ENCODE results near the gene BAZ2A. TPM values are rescaled to one million over a fixed set of nuclear protein-coding genes. Genes with fewer than 3 reads are reported as not detected.

The BAZ2A gene
- total RNA-seq, 1 donor, result 49.6 TPM

DNA sequence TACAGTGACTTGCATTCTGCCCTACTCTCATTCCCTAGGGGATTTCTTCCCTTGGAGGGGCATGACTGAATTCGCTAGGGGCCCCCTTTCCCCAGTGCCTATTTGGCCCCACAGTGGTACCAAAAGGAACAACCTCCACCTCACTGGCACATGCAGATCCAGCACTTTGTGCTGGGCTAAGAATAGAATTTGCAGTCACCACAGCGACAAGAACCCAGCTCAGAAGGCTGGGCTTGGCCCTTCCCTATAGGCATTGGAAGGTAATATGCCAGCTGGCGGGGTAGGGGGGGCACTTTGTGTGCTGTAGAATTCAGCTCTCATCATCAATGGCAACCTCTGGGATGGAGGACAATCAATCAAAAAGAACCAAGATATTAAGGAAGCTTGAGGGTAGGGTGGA, 13.9 kb downstream of the BAZ2A start:
- Histone ChIP-seq H2AFZ (ENCODE audit: low read length) (no peak overlapping the region), H3K27me3 (ENCODE audit: insufficient read depth, low read length) (no peaks in the 10 kb centered on the region), H3K4me2 (ENCODE audit: insufficient read depth, low read length) (no peak overlapping the region), H4K20me1 (ENCODE audit: insufficient read depth, low read length) (peaks cover 52% of the 10 kb centered on the region), H3K9me3 (ENCODE audit: low read depth, low read length) (no peaks in the 10 kb centered on the region), H3K4me1 (ENCODE audit: insufficient read depth, low read length) (no peaks in the 10 kb centered on the region), H3K27ac (ENCODE audit: low read depth, low read length) (no peak overlapping the region), H3K79me2 (ENCODE audit: insufficient read depth, low read length) (peaks cover 70% of the 10 kb centered on the region), H3K4me3 (ENCODE audit: insufficient read depth, low read length) (no peak overlapping the region), H3K36me3 (ENCODE audit: insufficient read depth, low read length) (peaks cover 67% of the 10 kb centered on the region)
- no peak for DNase-seq (ENCODE audit: insufficient read length, low spot score, missing footprints)
- TF ChIP-seq, protein P1, sequence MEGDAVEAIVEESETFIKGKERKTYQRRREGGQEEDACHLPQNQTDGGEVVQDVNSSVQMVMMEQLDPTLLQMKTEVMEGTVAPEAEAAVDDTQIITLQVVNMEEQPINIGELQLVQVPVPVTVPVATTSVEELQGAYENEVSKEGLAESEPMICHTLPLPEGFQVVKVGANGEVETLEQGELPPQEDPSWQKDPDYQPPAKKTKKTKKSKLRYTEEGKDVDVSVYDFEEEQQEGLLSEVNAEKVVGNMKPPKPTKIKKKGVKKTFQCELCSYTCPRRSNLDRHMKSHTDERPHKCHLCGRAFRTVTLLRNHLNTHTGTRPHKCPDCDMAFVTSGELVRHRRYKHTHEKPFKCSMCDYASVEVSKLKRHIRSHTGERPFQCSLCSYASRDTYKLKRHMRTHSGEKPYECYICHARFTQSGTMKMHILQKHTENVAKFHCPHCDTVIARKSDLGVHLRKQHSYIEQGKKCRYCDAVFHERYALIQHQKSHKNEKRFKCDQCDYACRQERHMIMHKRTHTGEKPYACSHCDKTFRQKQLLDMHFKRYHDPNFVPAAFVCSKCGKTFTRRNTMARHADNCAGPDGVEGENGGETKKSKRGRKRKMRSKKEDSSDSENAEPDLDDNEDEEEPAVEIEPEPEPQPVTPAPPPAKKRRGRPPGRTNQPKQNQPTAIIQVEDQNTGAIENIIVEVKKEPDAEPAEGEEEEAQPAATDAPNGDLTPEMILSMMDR (IDR thresholded peaks at IDR 0.05; ENCODE audit: extremely low read depth, low read depth, low read length), result no peak

DNA sequence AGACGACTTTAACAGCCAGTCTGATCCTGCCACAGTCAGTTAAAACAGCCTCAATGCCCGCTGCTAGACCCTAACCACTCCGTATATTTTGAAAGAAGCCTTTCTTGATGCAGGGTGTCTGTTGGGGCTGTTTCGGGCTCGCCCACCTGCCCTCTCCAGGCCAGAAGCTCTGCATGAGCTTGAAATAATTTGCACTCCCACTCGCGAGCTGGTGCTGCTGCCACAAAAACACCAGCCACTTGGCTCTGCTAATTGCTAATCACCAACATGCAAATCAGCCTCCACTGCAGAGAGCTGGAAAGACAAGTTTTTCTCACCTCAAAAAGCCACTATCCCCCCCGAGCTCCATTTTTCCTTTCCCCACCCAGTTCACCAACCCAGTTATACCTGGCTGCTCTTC, 15.5 kb downstream of the BAZ2A start:
- H4K20me1 ChIP-seq (ENCODE audit: insufficient read depth, low read length), result peaks cover 46% of the 10 kb centered on the region
- peaks cover 78% of the 10 kb centered on the region for H3K36me3 ChIP-seq (ENCODE audit: insufficient read depth, low read length)

GRCh38 chr12:56604355-56604754, 25.8 kb downstream of the BAZ2A start:
- H3K9me3 ChIP-seq (ENCODE audit: low read depth, low read length), result no peaks in the 10 kb centered on the region
- no peak overlapping the region for H3K4me3 ChIP-seq (ENCODE audit: insufficient read depth, low read length)
- H3K27ac ChIP-seq (ENCODE audit: low read depth, low read length), result no peak overlapping the region
- H4K20me1 ChIP-seq (ENCODE audit: insufficient read depth, low read length), result peaks cover 3% of the 10 kb centered on the region
- no peaks in the 10 kb centered on the region for H3K27me3 ChIP-seq (ENCODE audit: insufficient read depth, low read length)
- DNase-seq (ENCODE audit: insufficient read length, low spot score, missing footprints), result no peak
- H3K4me1 ChIP-seq (ENCODE audit: insufficient read depth, low read length), result no peaks in the 10 kb centered on the region
- peaks cover 2% of the 10 kb centered on the region for H3K79me2 ChIP-seq (ENCODE audit: insufficient read depth, low read length)
- H3K4me2 ChIP-seq (ENCODE audit: insufficient read depth, low read length), result no peak overlapping the region
- no peak overlapping the region for H2AFZ ChIP-seq (ENCODE audit: low read length)
- TF ChIP-seq, protein P1 (IDR thresholded peaks at IDR 0.05; ENCODE audit: extremely low read depth, low read depth, low read length), result no peak
- H3K36me3 ChIP-seq (ENCODE audit: insufficient read depth, low read length), result peaks cover 90% of the 10 kb centered on the region

More for the DNA sequence above, 15.5 kb downstream of the BAZ2A start:
- no peak for DNase-seq (ENCODE audit: insufficient read length, low spot score, missing footprints)
- H2AFZ ChIP-seq (ENCODE audit: low read length), result no peak overlapping the region
- TF ChIP-seq, protein P1 (IDR thresholded peaks at IDR 0.05; ENCODE audit: extremely low read depth, low read depth, low read length), result no peak
- H3K27ac ChIP-seq (ENCODE audit: low read depth, low read length), result no peak overlapping the region
- H3K4me3 ChIP-seq (ENCODE audit: insufficient read depth, low read length), result no peak overlapping the region
- H3K27me3 ChIP-seq (ENCODE audit: insufficient read depth, low read length), result no peaks in the 10 kb centered on the region
- peaks cover 59% of the 10 kb centered on the region for H3K79me2 ChIP-seq (ENCODE audit: insufficient read depth, low read length)
- H3K9me3 ChIP-seq (ENCODE audit: low read depth, low read length), result no peaks in the 10 kb centered on the region
- H3K4me2 ChIP-seq (ENCODE audit: insufficient read depth, low read length), result no peak overlapping the region
- H3K4me1 ChIP-seq (ENCODE audit: insufficient read depth, low read length), result no peaks in the 10 kb centered on the region

DNA sequence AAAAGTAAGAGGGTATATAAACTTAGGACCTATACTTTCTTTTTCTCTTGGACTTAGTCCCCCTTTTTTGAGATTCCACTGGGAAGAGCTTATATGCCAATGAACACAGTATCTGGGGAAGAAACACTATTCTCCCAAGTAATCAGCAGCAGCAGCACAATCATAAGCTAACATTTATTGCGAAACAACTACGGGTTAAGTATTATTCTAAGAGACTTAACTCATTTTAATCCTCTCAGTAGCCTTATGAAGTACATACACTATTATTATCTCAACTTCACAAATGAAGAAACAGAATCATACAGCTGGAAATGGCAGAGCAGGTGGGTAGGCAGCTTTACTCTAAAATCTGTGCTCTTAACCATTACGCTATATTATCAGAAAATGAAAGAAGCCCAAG, 27.9 kb downstream of the BAZ2A start:
- Histone ChIP-seq H2AFZ (ENCODE audit: low read length) (no peak overlapping the region), H3K36me3 (ENCODE audit: insufficient read depth, low read length) (peaks cover 100% of the 10 kb centered on the region), H3K9me3 (ENCODE audit: low read depth, low read length) (no peaks in the 10 kb centered on the region), H3K4me3 (ENCODE audit: insufficient read depth, low read length) (no peak overlapping the region), H4K20me1 (ENCODE audit: insufficient read depth, low read length) (peaks cover 3% of the 10 kb centered on the region), H3K79me2 (ENCODE audit: insufficient read depth, low read length) (peaks cover 2% of the 10 kb centered on the region), H3K4me2 (ENCODE audit: insufficient read depth, low read length) (no peak overlapping the region), H3K27ac (ENCODE audit: low read depth, low read length) (no peak overlapping the region), H3K27me3 (ENCODE audit: insufficient read depth, low read length) (no peaks in the 10 kb centered on the region), H3K4me1 (ENCODE audit: insufficient read depth, low read length) (no peaks in the 10 kb centered on the region)
- TF ChIP-seq, protein P1 (IDR thresholded peaks at IDR 0.05; ENCODE audit: extremely low read depth, low read depth, low read length), result no peak
- DNase-seq (ENCODE audit: insufficient read length, low spot score, missing footprints), result no peak

All from osteoblast (primary cell).